ENCODE data around the gene TCF7L1.

- TF ChIP-seq CTCF (conservative IDR thresholded peaks at IDR 0.05; ENCODE audit: low read length) (no peak), EZH2phosphoT487 (IDR thresholded peaks at IDR 0.05; ENCODE audit: borderline replicate concordance) (no peak)
Observed at GRCh38 chr2:85314884-85315242, 181.7 kb downstream of the TCF7L1 start.
